PC-3 (cell line): Measurements from ENCODE around the gene VWA7. TPM values are rescaled to one million over a fixed set of nuclear protein-coding genes. Genes with fewer than 3 reads are reported as not detected.
A peak's percentile ranks its signal among the peaks of the same experiment; 100 is the strongest.

Experiments used
- ATAC-seq: fragments of 200-7000 bp; cut with Tn5 transposase; 2 replicates; pipeline ENCODE4 v1.9.1; 2020; ENCODE audit warnings: mild to moderate bottlenecking, moderate library complexity
- BruUV-seq: library from RNA; stranded (reverse); fragments of 400-500 nt; replicated peaks from 2 replicates; lab custom pipeline; 2021; lab: Mats Ljungman, UMichigan
- CTCF ChIA-PET: fragments of 300-600 bp; sonication (Branson Sonifier 250); formaldehyde crosslinking; loops from one replicate; lab custom pipeline; 2022; ENCODE audit warnings: antibody characterized with exemption; lab: Charles Lee
- POLR2A ChIA-PET: fragments of 300-600 bp; sonication (Branson Sonifier 250); formaldehyde crosslinking; loops from one replicate; lab custom pipeline; 2022; ENCODE audit warnings: antibody characterized with exemption; ENCODE audit not compliant: unreplicated experiment; lab: Charles Lee
- DNase-seq: peaks from one replicate; pipeline ENCODE4 v3.0.0-alpha.2; 2015
- H2AFZ ChIP-seq: fragments of 300-600 bp; sonication (generic); 2 replicates; pipeline ENCODE4 v1.6.0; 2016; ENCODE audit warnings: antibody characterized with exemption, low read length
- H3F3A ChIP-seq: fragments of 300-600 bp; sonication (generic); one replicate; pipeline ENCODE4 v1.6.0; 2017; ENCODE audit warnings: antibody characterized with exemption, low read length, control low read depth, mild to moderate bottlenecking; ENCODE audit not compliant: unreplicated experiment
- H3K27ac ChIP-seq: fragments of 300-600 bp; sonication (generic); 2 replicates; pipeline ENCODE4 v1.5.1; 2016; ENCODE audit warnings: mild to moderate bottlenecking, low read length
- H3K27me3 ChIP-seq: fragments of 300-600 bp; sonication (generic); 2 replicates; pipeline ENCODE4 v1.6.1; 2016; ENCODE audit warnings: low read length, mixed read lengths
- H3K36me3 ChIP-seq: fragments of 300-600 bp; sonication (generic); 2 replicates; pipeline ENCODE4 v1.6.1; 2016; ENCODE audit warnings: low read depth, mixed run types, low read length, mixed read lengths
- H3K4me1 ChIP-seq: fragments of 300-600 bp; sonication (generic); 2 replicates; pipeline ENCODE4 v1.5.1; 2016; ENCODE audit warnings: low read length; ENCODE audit not compliant: insufficient read depth
- H3K4me2 ChIP-seq: fragments of 300-600 bp; sonication (generic); 2 replicates; pipeline ENCODE4 v1.6.0; 2016; ENCODE audit warnings: low read length
- H3K4me3 ChIP-seq: fragments of 300-600 bp; sonication (generic); 2 replicates; pipeline ENCODE4 v1.5.1; 2016; ENCODE audit warnings: mild to moderate bottlenecking, low read length, mixed read lengths
- H3K79me2 ChIP-seq: fragments of 300-600 bp; sonication (generic); 2 replicates; pipeline ENCODE4 v1.6.1; 2017; ENCODE audit warnings: low read length, mixed read lengths
- H3K9ac ChIP-seq: fragments of 300-600 bp; sonication (generic); 2 replicates; pipeline ENCODE4 v1.6.0; 2016; ENCODE audit warnings: mild to moderate bottlenecking, low read length
- H3K9me2 ChIP-seq: fragments of 300-600 bp; sonication (generic); replicated peaks from 2 replicates; pipeline ENCODE4 v1.6.1; 2016; ENCODE audit warnings: mixed run types, low read length, mixed read lengths
- H3K9me3 ChIP-seq: fragments of 300-600 bp; sonication (generic); 2 replicates; pipeline ENCODE4 v1.6.1; 2016; ENCODE audit warnings: low read length, mixed read lengths
- H4K20me1 ChIP-seq: fragments of 300-600 bp; sonication (generic); 2 replicates; pipeline ENCODE4 v1.6.1; 2016; ENCODE audit warnings: low read length, mixed read lengths
- EZH2 ChIP-seq: fragments of 300-600 bp; sonication (generic); IDR thresholded peaks from one replicate; pipeline ENCODE4 v1.6.1; 2017; ENCODE audit warnings: antibody characterized with exemption, mild to moderate bottlenecking, low read length; ENCODE audit not compliant: unreplicated experiment
- EZH2phosphoT487 ChIP-seq: fragments of 300-600 bp; sonication (generic); IDR thresholded peaks from 2 replicates; pipeline ENCODE4 v1.6.1; 2018; ENCODE audit warnings: mild to moderate bottlenecking, antibody characterized with exemption, low read length, borderline replicate concordance
- intact Hi-C: fragments of 100-400 bp; cut with micrococcal nuclease; formaldehyde crosslinking; loops from 2 replicates; pipeline ENCODE4 v1.9.0; 2023
- total RNA-seq: library from RNA; depleted of rRNA; stranded (reverse); fragments of >200 nt; gene quantifications from 2 replicates; pipeline ENCODE4 v1.2.3, GENCODE V29; 2014
- TF ChIP-seq, protein P1 (sequence below): fragments of 300-600 bp; sonication (generic); conservative IDR thresholded peaks from 2 replicates; pipeline ENCODE4 v1.5.1; 2017; ENCODE audit warnings: antibody characterized with exemption, low read depth, mild to moderate bottlenecking, low read length

Gene VWA7
- total RNA-seq, 1 experiment from 2014 or later, result 1.9 TPM

DNA sequence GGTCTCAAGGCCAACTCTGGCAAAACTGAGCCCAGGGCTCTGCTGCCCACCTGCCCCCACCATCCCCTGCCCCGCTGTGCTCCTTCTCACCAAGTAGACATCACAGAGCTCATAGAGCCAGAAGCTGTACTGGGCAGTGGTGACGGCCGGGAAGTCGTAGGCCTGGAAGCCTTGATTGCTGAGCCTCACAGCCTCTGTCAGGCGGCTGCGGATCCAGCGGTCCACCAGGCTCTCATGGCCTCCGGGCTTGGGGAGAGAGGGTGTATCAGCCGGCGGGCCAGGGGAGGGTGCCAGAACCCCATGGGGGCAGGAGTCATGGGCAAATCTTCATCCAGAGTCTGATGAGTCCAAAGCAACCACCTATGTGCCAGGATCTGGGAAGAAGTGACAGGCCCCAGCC is 2.8 kb upstream of the VWA7 start:
- H2AFZ ChIP-seq, result no peak overlapping the region
- no peaks in the 10 kb centered on the region for H3K9me2 ChIP-seq
- intact Hi-C loops, result no loop called here
- H3F3A ChIP-seq, result peaks cover 3% of the 10 kb centered on the region
- H3K27ac ChIP-seq, result no peak overlapping the region
- no peaks in the 10 kb centered on the region for H3K79me2 ChIP-seq
- ATAC-seq (no peak), DNase-seq (no peak)
- CTCF ChIA-PET, result no interaction called here
- no peaks in the 10 kb centered on the region for H4K20me1 ChIP-seq
- H3K27me3 ChIP-seq, result no peaks in the 10 kb centered on the region
- H3K9ac ChIP-seq, result no peak overlapping the region
- no peak overlapping the region for H3K4me3 ChIP-seq
- peaks cover 29% of the 10 kb centered on the region for H3K4me1 ChIP-seq
- TF ChIP-seq EZH2phosphoT487 (no peak), EZH2 (no peak)
- TF ChIP-seq, protein P1, sequence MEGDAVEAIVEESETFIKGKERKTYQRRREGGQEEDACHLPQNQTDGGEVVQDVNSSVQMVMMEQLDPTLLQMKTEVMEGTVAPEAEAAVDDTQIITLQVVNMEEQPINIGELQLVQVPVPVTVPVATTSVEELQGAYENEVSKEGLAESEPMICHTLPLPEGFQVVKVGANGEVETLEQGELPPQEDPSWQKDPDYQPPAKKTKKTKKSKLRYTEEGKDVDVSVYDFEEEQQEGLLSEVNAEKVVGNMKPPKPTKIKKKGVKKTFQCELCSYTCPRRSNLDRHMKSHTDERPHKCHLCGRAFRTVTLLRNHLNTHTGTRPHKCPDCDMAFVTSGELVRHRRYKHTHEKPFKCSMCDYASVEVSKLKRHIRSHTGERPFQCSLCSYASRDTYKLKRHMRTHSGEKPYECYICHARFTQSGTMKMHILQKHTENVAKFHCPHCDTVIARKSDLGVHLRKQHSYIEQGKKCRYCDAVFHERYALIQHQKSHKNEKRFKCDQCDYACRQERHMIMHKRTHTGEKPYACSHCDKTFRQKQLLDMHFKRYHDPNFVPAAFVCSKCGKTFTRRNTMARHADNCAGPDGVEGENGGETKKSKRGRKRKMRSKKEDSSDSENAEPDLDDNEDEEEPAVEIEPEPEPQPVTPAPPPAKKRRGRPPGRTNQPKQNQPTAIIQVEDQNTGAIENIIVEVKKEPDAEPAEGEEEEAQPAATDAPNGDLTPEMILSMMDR, result no peak
- no peaks in the 10 kb centered on the region for H3K9me3 ChIP-seq
- POLR2A ChIA-PET, result interaction anchor here (0.6 kb wide), 1 partner anchor 47 kb away, joined by 3 read pairs; the partner anchor contains the start of gene HSPA1B
- BruUV-seq, result no TSS peak
- H3K4me2 ChIP-seq, result no peak overlapping the region
- peaks cover 49% of the 10 kb centered on the region; the same call in 1 of the 2 replicates for H3K36me3 ChIP-seq

DNA sequence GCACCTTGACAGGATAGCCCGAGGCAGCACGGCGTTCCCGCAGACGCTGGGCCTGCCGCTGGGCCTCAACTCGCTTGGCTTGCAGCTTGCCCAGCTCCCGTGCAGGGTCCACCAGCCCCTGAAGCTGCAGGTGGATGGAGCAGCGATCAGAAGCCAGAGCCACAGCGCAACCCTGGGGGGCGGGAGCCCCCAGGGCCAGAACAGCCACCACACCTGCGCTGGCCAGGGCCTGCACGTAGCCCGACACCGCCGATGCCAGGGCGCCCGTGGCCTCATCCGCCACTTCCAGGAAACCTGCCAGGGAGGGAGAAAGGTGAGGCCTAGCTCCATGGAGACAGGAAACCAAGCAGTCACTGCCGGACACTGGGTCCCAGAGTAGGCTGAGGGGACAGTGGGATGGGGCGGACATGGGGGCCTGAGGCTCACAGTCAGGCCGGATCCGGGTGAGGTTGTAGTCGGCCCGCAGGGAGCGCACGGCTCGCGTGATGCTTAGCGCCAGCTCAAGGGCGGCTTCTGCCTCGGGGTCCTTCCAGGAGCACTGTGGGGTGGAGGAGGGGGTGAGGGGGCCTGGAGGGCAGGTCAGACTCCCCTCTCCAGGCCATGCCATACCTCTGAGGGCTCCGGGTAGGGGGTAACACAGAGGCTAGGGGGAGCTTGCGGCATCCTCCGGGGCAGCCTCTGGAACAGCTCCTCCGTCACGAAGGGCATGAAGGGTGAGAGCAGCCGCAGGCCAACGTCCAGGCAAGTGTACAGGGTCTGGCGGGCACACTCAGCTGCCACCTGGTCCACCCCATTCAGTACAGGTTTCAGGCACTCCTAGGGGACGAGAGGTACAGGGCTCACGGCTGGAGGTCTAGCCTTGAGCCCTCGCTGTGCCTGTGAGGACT is 2.1 kb upstream of the VWA7 start:
- H3K9ac ChIP-seq, result no peak overlapping the region
- ATAC-seq (no peak), DNase-seq (no peak)
- no peak overlapping the region for H3K4me3 ChIP-seq
- H3K4me1 ChIP-seq, result peaks cover 29% of the 10 kb centered on the region
- no peak overlapping the region for H2AFZ ChIP-seq
- no peaks in the 10 kb centered on the region for H3K9me2 ChIP-seq
- intact Hi-C loops, result no loop called here
- peaks cover 3% of the 10 kb centered on the region for H3F3A ChIP-seq
- TF ChIP-seq, protein P1, result no peak
- TF ChIP-seq EZH2phosphoT487 (no peak), EZH2 (no peak)
- H3K79me2 ChIP-seq, result no peaks in the 10 kb centered on the region
- ChIA-PET CTCF (no interaction called here), POLR2A (no interaction called here)
- H3K27me3 ChIP-seq, result no peaks in the 10 kb centered on the region
- no peak overlapping the region for H3K27ac ChIP-seq
- H4K20me1 ChIP-seq, result no peaks in the 10 kb centered on the region
- H3K4me2 ChIP-seq, result no peak overlapping the region
- BruUV-seq, result TSS peak; percentile 5
- no peaks in the 10 kb centered on the region for H3K9me3 ChIP-seq
- H3K36me3 ChIP-seq, result peaks cover 42% of the 10 kb centered on the region; the same call in 1 of the 2 replicates
